K562 (cell line): Measurements from ENCODE around the gene SULT2B1. TPM values are rescaled to one million over a fixed set of nuclear protein-coding genes. Genes with fewer than 3 reads are reported as not detected.

Experiments used
- ATAC-seq: fragments of 200-7000 bp; cut with Tn5 transposase; 3 replicates; pipeline ENCODE4 v1.9.1; 2020; ENCODE audit warnings: moderate library complexity
- BruUV-seq: library from RNA; stranded (reverse); fragments of 400-500 nt; replicated peaks from 2 replicates; lab custom pipeline; 2021; lab: Mats Ljungman, UMichigan
- CTCF ChIA-PET: fragments of 300-600 bp; formaldehyde crosslinking; extraction: SDS; loops from one replicate; lab custom pipeline; 2021; ENCODE audit warnings: low intra/inter-chr PET ratio; lab: Yijun Ruan, JAX
- POLR2A ChIA-PET: fragments of 300-600, 350-650 bp; sonication (Branson Sonifier 250); formaldehyde crosslinking; extraction: SDS; loops from one replicate; lab custom pipeline; 2021; ENCODE audit warnings: antibody characterized with exemption, inconsistent platforms; lab: Yijun Ruan, JAX
- DNase-seq, 4 experiments: peaks; one replicate each; pipeline versions ENCODE4 v3.0.0 to v3.0.0-alpha.2; 2011 to 2018; ENCODE audit warnings: low spot score in 3 of 4, mixed read lengths in 3 of 4; ENCODE audit errors: extremely low read depth in 1 of 4
- FAIRE-seq: peaks from 2 replicates; lab custom pipeline; 2011; peaks lifted over from hg19 to GRCh38; lab: Jason Lieb, UNC
- H2AFZ ChIP-seq: 2 replicates; pipeline ENCODE4 v1.6.0; 2011; ENCODE audit warnings: low read depth, low read length, control low read depth, inconsistent platforms
- H3K27ac ChIP-seq: fragments of 200-600 bp; 3 replicates; pipeline ENCODE4 v1.8.0; 2011; ENCODE audit warnings: low read depth, mild to moderate bottlenecking, control low read depth, inconsistent platforms, low read length, moderate library complexity, mixed read lengths; ENCODE audit errors: extremely low read depth
- H3K27me3 ChIP-seq, 2 experiments: fragments of 300-600 bp in 1 of 2; 2 replicates in 1 of 2; 3 replicates in 1 of 2; pipeline versions ENCODE4 v1.6.0 to v1.8.0; 2011; ENCODE audit warnings: inconsistent platforms in 2 of 2, low read length in 2 of 2, mild to moderate bottlenecking in 1 of 2, mixed read lengths in 1 of 2, moderate library complexity in 1 of 2; ENCODE audit not compliant: control insufficient read depth in 2 of 2, insufficient read depth in 2 of 2
- H3K36me3 ChIP-seq: fragments of 300-600 bp; 3 replicates; pipeline ENCODE4 v1.8.0; 2011; ENCODE audit warnings: mild to moderate bottlenecking, low read length, inconsistent platforms; ENCODE audit not compliant: control insufficient read depth, insufficient read depth
- H3K4me1 ChIP-seq, 2 experiments: fragments of 200-600 bp in 1 of 2; replicated peaks in 1 of 2; 2 replicates in 1 of 2; 3 replicates in 1 of 2; pipeline versions ENCODE4 v1.5.1 to v1.8.0; 2011; ENCODE audit warnings: inconsistent platforms in 2 of 2, low read length in 2 of 2, mild to moderate bottlenecking in 1 of 2, mixed read lengths in 1 of 2, moderate library complexity in 1 of 2; ENCODE audit not compliant: control insufficient read depth in 2 of 2, insufficient read depth in 2 of 2
- H3K4me2 ChIP-seq: 2 replicates; pipeline ENCODE4 v1.6.1; 2011; ENCODE audit warnings: low read length, control low read depth, inconsistent platforms, mixed read lengths; ENCODE audit not compliant: insufficient read depth
- H3K4me3 ChIP-seq: fragments of 200-600 bp; sonication (generic), shearing (Covaris generic); 2 replicates; pipeline ENCODE4 v1.5.1; 2016; ENCODE audit warnings: control low read depth, inconsistent platforms
- H3K79me2 ChIP-seq: fragments of 200-600 bp; 3 replicates; pipeline ENCODE4 v1.8.0; 2011; ENCODE audit warnings: low read length, inconsistent platforms; ENCODE audit not compliant: control insufficient read depth, insufficient read depth
- H3K9ac ChIP-seq, 2 experiments: 2 replicates each; pipeline versions ENCODE4 v1.6.0 to v1.6.1; 2011; ENCODE audit warnings: low read depth in 2 of 2, low read length in 2 of 2, control low read depth in 1 of 2, inconsistent platforms in 1 of 2, mild to moderate bottlenecking in 1 of 2, mixed read lengths in 1 of 2; ENCODE audit not compliant: insufficient read depth in 1 of 2
- H3K9me1 ChIP-seq: one replicate; pipeline ENCODE4 v1.6.0; 2011; ENCODE audit warnings: inconsistent platforms, mild to moderate bottlenecking, low read length, moderate library complexity; ENCODE audit not compliant: control insufficient read depth, insufficient read depth
- H3K9me3 ChIP-seq: replicated peaks from 2 replicates; pipeline ENCODE4 v1.5.1; 2011; ENCODE audit warnings: low read depth, low read length, inconsistent platforms; ENCODE audit not compliant: control insufficient read depth, insufficient read depth
- H4K20me1 ChIP-seq: replicated peaks from 2 replicates; pipeline ENCODE4 v1.6.1; 2011; ENCODE audit warnings: low read length, inconsistent platforms, mixed read lengths; ENCODE audit not compliant: control insufficient read depth, insufficient read depth
- DLX4 ChIP-seq: fragments of 250-450 bp; sonication (Bioruptor Pico); IDR thresholded peaks from 2 replicates; pipeline ENCODE4 v1.6.1; 2021; ENCODE audit warnings: mild to moderate bottlenecking
- ESRRA ChIP-seq: fragments of 450-650 bp; IDR thresholded peaks from 2 replicates; pipeline ENCODE4 v1.6.1; 2014; ENCODE audit warnings: low read depth, mild to moderate bottlenecking, moderate library complexity, borderline replicate concordance
- ETV5 ChIP-seq: sonication (generic); formaldehyde crosslinking; IDR thresholded peaks from 2 replicates; pipeline ENCODE4 v1.4.0; 2020; ENCODE audit warnings: low read depth, mild to moderate bottlenecking, missing genetic modification reagents
- FOXK1 ChIP-seq: sonication (generic); formaldehyde crosslinking; IDR thresholded peaks from 2 replicates; pipeline ENCODE4 v1.8.0; 2022; ENCODE audit warnings: missing genetic modification reagents, mild to moderate bottlenecking, borderline replicate concordance
- NR2C1 ChIP-seq, 2 experiments: fragments of 450-650 bp; IDR thresholded peaks; 2 replicates each; pipeline ENCODE4 v1.6.1; 2017; ENCODE audit warnings: mild to moderate bottlenecking in 2 of 2, antibody characterized with exemption in 1 of 2, inconsistent platforms in 1 of 2, missing compliant biosample characterization in 1 of 2, missing genetic modification characterization in 1 of 2
- NR2C2 ChIP-seq, 2 experiments: fragments of 200-800 bp in 1 of 2; sonication (Bioruptor generic) in 1 of 2; sonication (generic) in 1 of 2; formaldehyde crosslinking in 1 of 2; IDR thresholded peaks; 2 replicates each; pipeline versions ENCODE4 v1.6.1 to v1.8.0; 2016 to 2022; ENCODE audit warnings: mild to moderate bottlenecking in 1 of 2, missing compliant biosample characterization in 1 of 2, missing genetic modification characterization in 1 of 2, missing genetic modification reagents in 1 of 2
- PHTF2 ChIP-seq: fragments of 250-450 bp; sonication (Bioruptor Pico); IDR thresholded peaks from 2 replicates; pipeline ENCODE4 v1.5.0; 2021; ENCODE audit warnings: mild to moderate bottlenecking
- RBM17 ChIP-seq: fragments of 200-400 bp; formaldehyde crosslinking; IDR thresholded peaks from 2 replicates; pipeline ENCODE4 v1.6.1; 2017; ENCODE audit warnings: low read depth, mild to moderate bottlenecking, low read length, borderline replicate concordance
- WGBS: fragments of 100-300 bp; shearing (Covaris generic); methylation state at CpG from one replicate; pipeline ENCODE4 v1.1.6; 2016; ENCODE audit warnings: low coverage, mixed read lengths; ENCODE audit not compliant: insufficient coverage; ENCODE audit errors: missing lambda C conversion rate; 5-methylcytosine and 5-hydroxymethylcytosine counted together
- in situ Hi-C: fragments of 300-500 bp; cut with MboI; formaldehyde crosslinking; loops from 4 replicates; pipeline ENCODE4 v1.15.0; 2018; ENCODE audit warnings: inconsistent platforms, mixed read lengths
- intact Hi-C: fragments of 100-400 bp; cut with micrococcal nuclease; formaldehyde crosslinking; loops from 2 replicates; pipeline ENCODE4 v1.14.2; 2022
- polyA plus RNA-seq, 8 experiments: library from polyadenylated mRNA; depleted of rRNA in 4 of 8; stranded (reverse) in 5 of 8; unstranded in 3 of 8; fragments of >200 nt; fragmentation: Nextera tagmentation in 2 of 8; fragmentation: Illumina TruSeq in 1 of 8; extraction: Ambion mirVana in 2 of 8; extraction: Trizol in 1 of 8; gene quantifications; 2 replicates each; pipeline versions ENCODE4 v1.2.1 to v1.2.3, GENCODE V29; 2011 to 2014; ENCODE audit warnings: inconsistent platforms in 1 of 8, missing spikeins in 1 of 8
- total RNA-seq, 7 experiments: library from RNA; depleted of rRNA in 6 of 7; stranded (reverse); fragments of >200 nt in 6 of 7; fragmentation: Illumina TruSeq in 2 of 7; extraction: Trizol in 2 of 7; gene quantifications; 2 replicates each; pipeline versions ENCODE4 v1.2.1 to v1.2.3, GENCODE V29; 2011 to 2021; ENCODE audit warnings: low replicate concordance in 1 of 7
- TF ChIP-seq, protein P1 (sequence below): IDR thresholded peaks from 2 replicates; pipeline ENCODE4 v1.6.1; 2014; ENCODE audit warnings: antibody characterized with exemption

SULT2B1 gene
- total and polyA plus RNA-seq, 9 of the 15 experiments (the other 6 are each of a cell fraction or from before 2014, with no cell fraction given) = 0.09 to 0.62 (median 0.22) TPM; not detected in 2

GRCh38 chr19:48596237-48596636, 44.3 kb downstream of the SULT2B1 start:
- H3K4me1 ChIP-seq = peaks cover 0 to 33% of the 10 kb centered on the region in 2 experiments; a peak in 2 of 5 replicates
- 59% methylated on average over 3 of the region's 4 CpGs for WGBS
- ChIA-PET CTCF (no interaction called here), POLR2A (interaction anchor here (2.3 kb wide), 1 partner anchor 21 kb away, joined by 9 read pairs; no protein-coding TSS in a partner anchor)
- H3K9ac ChIP-seq = peak overlapping the region in 1 of 2 experiments; percentile 35; a peak in 1 of 4 replicates
- no peak for ATAC-seq
- peaks cover 0 to 7% of the 10 kb centered on the region in 2 experiments; a peak in 2 of 5 replicates for H3K27me3 ChIP-seq
- in situ Hi-C loops = loop anchor here (25.0 kb wide), 1 partner anchor 1516 kb away; no protein-coding TSS in a partner anchor
- H3K9me3 ChIP-seq = no peaks in the 10 kb centered on the region
- H3K36me3 ChIP-seq = no peaks in the 10 kb centered on the region
- BruUV-seq = no TSS peak
- no peak for FAIRE-seq
- TF ChIP-seq ESRRA = peak; percentile 48; the same call in 1 of the 2 replicates
- no peak for TF ChIP-seq DLX4
- TF ChIP-seq ETV5 (CRISPR knock-in tag) = no peak
- no peak; the same call in 1 of the 2 replicates for TF ChIP-seq NR2C2 (CRISPR knock-in tag; IDR thresholded peaks at IDR 0.05)
- peak; percentile 96 for TF ChIP-seq NR2C2 (tag; IDR thresholded peaks at IDR 0.05)
- TF ChIP-seq, protein P1, sequence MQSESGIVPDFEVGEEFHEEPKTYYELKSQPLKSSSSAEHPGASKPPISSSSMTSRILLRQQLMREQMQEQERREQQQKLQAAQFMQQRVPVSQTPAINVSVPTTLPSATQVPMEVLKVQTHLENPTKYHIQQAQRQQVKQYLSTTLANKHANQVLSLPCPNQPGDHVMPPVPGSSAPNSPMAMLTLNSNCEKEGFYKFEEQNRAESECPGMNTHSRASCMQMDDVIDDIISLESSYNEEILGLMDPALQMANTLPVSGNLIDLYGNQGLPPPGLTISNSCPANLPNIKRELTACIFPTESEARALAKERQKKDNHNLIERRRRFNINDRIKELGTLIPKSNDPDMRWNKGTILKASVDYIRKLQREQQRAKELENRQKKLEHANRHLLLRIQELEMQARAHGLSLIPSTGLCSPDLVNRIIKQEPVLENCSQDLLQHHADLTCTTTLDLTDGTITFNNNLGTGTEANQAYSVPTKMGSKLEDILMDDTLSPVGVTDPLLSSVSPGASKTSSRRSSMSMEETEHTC = no peak
- TF ChIP-seq FOXK1 = no peak
- TF ChIP-seq NR2C1 (IDR thresholded peaks at IDR 0.05) = peak; percentile 95
- peak; percentile 96 for TF ChIP-seq NR2C1 (tag; IDR thresholded peaks at IDR 0.05)
- TF ChIP-seq PHTF2 (CRISPR knock-in tag) = no peak
- TF ChIP-seq RBM17 = no peak
- TF ChIP-seq, all 486 proteins: peak for 3
- Histone ChIP-seq H3K27ac (no peak overlapping the region), H3K9me1 (peaks cover 2% of the 10 kb centered on the region), H3K4me2 (no peak overlapping the region), H2AFZ (no peak overlapping the region), H3K79me2 (no peaks in the 10 kb centered on the region), H4K20me1 (0 out of 2 replicates have a peak, but pooled peaks cover 2% of the 10 kb centered on the region), H3K4me3 (no peak overlapping the region)
- no peak for DNase-seq
- intact Hi-C loops = no loop called here
